DOHH2 (cell line): ENCODE measurements around the gene XRCC3.

Source experiments
- H3F3A ChIP-seq: fragments of 200-600 bp; sonication (generic), shearing (Covaris generic); 2 replicates; pipeline ENCODE4 v1.6.0; 2016; ENCODE audit warnings: antibody characterized with exemption, mild to moderate bottlenecking; ENCODE audit not compliant: control insufficient read depth, insufficient read depth
- H3K27ac ChIP-seq: fragments of 200-600 bp; sonication (generic); 2 replicates; pipeline ENCODE4 v1.5.1; 2014; ENCODE audit warnings: low read depth, mild to moderate bottlenecking, low read length, moderate library complexity
- H3K27me3 ChIP-seq: fragments of 200-600 bp; sonication (generic); 2 replicates; pipeline ENCODE4 v1.6.1; 2014; ENCODE audit warnings: mild to moderate bottlenecking, low read length, mixed read lengths; ENCODE audit not compliant: control insufficient read depth
- H3K36me3 ChIP-seq: fragments of 200-600 bp; sonication (generic); 2 replicates; pipeline ENCODE4 v1.6.1; 2014; ENCODE audit warnings: mild to moderate bottlenecking, low read length, moderate library complexity, mixed read lengths; ENCODE audit not compliant: control insufficient read depth
- H3K4me1 ChIP-seq: fragments of 200-600 bp; sonication (generic); 2 replicates; pipeline ENCODE4 v1.6.1; 2014; ENCODE audit warnings: mild to moderate bottlenecking, low read length, mixed read lengths; ENCODE audit not compliant: control insufficient read depth
- H3K4me2 ChIP-seq: fragments of 200-600 bp; sonication (generic); 2 replicates; pipeline ENCODE4 v1.6.0; 2014; ENCODE audit warnings: mild to moderate bottlenecking, low read length, moderate library complexity
- H3K4me3 ChIP-seq: fragments of 200-600 bp; sonication (generic); 2 replicates; pipeline ENCODE4 v1.5.1; 2014; ENCODE audit warnings: mild to moderate bottlenecking, low read length, mixed read lengths
- H3K79me2 ChIP-seq: fragments of 200-600 bp; sonication (generic); 2 replicates; pipeline ENCODE4 v1.6.1; 2014; ENCODE audit warnings: mild to moderate bottlenecking, low read length, mixed read lengths; ENCODE audit not compliant: control insufficient read depth
- H3K9me2 ChIP-seq: fragments of 200-600 bp; sonication (generic); replicated peaks from 2 replicates; pipeline ENCODE4 v1.6.1; 2014; ENCODE audit warnings: mild to moderate bottlenecking, low read length, mixed read lengths; ENCODE audit not compliant: control insufficient read depth
- H3K9me3 ChIP-seq: fragments of 200-600 bp; sonication (generic); 2 replicates; pipeline ENCODE4 v1.6.1; 2014; ENCODE audit warnings: antibody characterized with exemption, low read length, mixed read lengths; ENCODE audit not compliant: control insufficient read depth, insufficient read depth
- H4K20me1 ChIP-seq: fragments of 200-600 bp; sonication (generic); 2 replicates; pipeline ENCODE4 v1.6.0; 2014; ENCODE audit warnings: low read depth, mild to moderate bottlenecking, antibody characterized with exemption, low read length, moderate library complexity; ENCODE audit not compliant: control insufficient read depth, insufficient read depth
- EZH2phosphoT487 ChIP-seq: fragments of 200-600 bp; sonication (generic); IDR thresholded peaks from 2 replicates; pipeline ENCODE4 v1.6.1; 2017; ENCODE audit warnings: borderline replicate concordance, mild to moderate bottlenecking, antibody characterized with exemption, low read length, moderate library complexity, mixed read lengths
- TF ChIP-seq, protein P1 (sequence below): fragments of 200-600 bp; sonication (generic); IDR thresholded peaks from one replicate; pipeline ENCODE4 v1.5.1; 2014; ENCODE audit warnings: antibody characterized with exemption, mild to moderate bottlenecking, low read depth, low read length; ENCODE audit not compliant: poor library complexity, severe bottlenecking

The XRCC3 gene

DNA sequence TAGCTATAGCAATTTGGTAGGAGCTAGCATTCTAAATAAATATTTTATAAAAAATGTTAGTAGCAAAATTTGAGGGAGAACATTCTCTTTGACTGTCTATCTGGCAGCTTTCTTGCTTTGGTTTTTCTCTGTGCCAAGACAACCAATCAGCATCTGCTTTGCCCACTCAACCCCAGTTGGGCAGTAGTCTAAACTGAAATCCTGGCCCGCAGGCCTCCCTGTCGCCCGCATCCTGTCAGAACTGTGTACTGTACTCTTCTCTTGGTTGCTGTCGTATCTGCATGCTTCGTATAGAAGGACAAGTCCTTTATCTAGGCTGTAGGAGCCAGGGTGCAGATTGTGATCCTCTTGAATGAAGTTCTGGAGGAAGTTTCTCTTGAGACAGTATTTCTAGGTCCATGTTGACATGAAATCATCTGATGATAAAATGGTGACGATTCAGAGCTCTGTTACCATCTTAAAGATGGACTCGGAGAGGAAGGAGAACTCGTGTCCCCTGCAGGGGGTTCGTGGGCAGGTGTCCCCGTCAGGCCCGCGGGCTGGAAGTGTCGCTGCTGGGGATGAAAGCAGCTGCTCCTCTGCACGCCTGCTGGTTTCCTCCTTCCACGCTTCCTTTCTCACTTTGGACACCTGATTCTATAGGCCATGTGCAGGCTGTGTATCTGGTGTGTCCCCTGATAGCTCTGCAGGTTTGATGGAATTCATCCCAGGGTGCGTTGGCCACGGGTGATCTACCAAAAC is 34.6 kb downstream of the XRCC3 start:
- no peaks in the 10 kb centered on the region for H3K9me2 ChIP-seq
- TF ChIP-seq EZH2phosphoT487: no peak
- TF ChIP-seq, protein P1, sequence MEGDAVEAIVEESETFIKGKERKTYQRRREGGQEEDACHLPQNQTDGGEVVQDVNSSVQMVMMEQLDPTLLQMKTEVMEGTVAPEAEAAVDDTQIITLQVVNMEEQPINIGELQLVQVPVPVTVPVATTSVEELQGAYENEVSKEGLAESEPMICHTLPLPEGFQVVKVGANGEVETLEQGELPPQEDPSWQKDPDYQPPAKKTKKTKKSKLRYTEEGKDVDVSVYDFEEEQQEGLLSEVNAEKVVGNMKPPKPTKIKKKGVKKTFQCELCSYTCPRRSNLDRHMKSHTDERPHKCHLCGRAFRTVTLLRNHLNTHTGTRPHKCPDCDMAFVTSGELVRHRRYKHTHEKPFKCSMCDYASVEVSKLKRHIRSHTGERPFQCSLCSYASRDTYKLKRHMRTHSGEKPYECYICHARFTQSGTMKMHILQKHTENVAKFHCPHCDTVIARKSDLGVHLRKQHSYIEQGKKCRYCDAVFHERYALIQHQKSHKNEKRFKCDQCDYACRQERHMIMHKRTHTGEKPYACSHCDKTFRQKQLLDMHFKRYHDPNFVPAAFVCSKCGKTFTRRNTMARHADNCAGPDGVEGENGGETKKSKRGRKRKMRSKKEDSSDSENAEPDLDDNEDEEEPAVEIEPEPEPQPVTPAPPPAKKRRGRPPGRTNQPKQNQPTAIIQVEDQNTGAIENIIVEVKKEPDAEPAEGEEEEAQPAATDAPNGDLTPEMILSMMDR: no peak
- no peaks in the 10 kb centered on the region for H3K9me3 ChIP-seq
- peaks cover 88% of the 10 kb centered on the region for H3K36me3 ChIP-seq
- H3K27ac ChIP-seq: no peak overlapping the region
- no peak overlapping the region for H3K4me3 ChIP-seq
- no peaks in the 10 kb centered on the region for H3K27me3 ChIP-seq
- no peaks in the 10 kb centered on the region for H4K20me1 ChIP-seq
- peaks cover 10% of the 10 kb centered on the region for H3K79me2 ChIP-seq
- H3F3A ChIP-seq: peaks cover 14% of the 10 kb centered on the region
- H3K4me1 ChIP-seq: peaks cover 18% of the 10 kb centered on the region
- no peak overlapping the region for H3K4me2 ChIP-seq

DNA sequence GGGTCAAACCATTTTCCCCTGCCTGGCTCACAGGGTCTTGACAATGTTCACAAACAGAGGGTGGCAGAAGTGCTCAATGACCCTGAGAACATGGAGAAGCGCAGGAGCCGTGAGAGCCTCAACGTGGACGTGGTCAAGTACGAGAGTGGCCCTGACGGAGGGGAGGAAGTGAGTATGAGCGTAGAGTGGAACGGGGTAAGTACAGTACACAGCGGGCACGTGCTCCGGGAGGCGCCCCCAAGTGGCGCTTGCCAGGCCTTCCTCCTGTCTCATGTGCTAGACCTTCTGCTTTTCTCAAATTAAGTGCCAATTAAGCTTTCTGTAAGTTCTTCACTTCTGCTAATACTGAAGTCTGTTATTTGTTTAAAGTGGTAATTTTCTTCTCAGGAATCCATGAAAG is 35.9 kb downstream of the XRCC3 start:
- peaks cover 86% of the 10 kb centered on the region for H3K36me3 ChIP-seq
- TF ChIP-seq, protein P1: peak; percentile 91
- TF ChIP-seq EZH2phosphoT487: no peak
- H3K9me3 ChIP-seq: no peaks in the 10 kb centered on the region
- no peaks in the 10 kb centered on the region for H3K27me3 ChIP-seq
- H3F3A ChIP-seq: peaks cover 12% of the 10 kb centered on the region
- peak overlapping the region; percentile 62 for H3K4me2 ChIP-seq
- no peaks in the 10 kb centered on the region for H3K9me2 ChIP-seq
- H3K27ac ChIP-seq: peak overlapping the region; percentile 22
- H3K4me1 ChIP-seq: peaks cover 18% of the 10 kb centered on the region
- peak overlapping the region; percentile 16; the same call in 1 of the 2 replicates for H3K4me3 ChIP-seq
- H4K20me1 ChIP-seq: no peaks in the 10 kb centered on the region
- H3K79me2 ChIP-seq: peaks cover 10% of the 10 kb centered on the region

DNA sequence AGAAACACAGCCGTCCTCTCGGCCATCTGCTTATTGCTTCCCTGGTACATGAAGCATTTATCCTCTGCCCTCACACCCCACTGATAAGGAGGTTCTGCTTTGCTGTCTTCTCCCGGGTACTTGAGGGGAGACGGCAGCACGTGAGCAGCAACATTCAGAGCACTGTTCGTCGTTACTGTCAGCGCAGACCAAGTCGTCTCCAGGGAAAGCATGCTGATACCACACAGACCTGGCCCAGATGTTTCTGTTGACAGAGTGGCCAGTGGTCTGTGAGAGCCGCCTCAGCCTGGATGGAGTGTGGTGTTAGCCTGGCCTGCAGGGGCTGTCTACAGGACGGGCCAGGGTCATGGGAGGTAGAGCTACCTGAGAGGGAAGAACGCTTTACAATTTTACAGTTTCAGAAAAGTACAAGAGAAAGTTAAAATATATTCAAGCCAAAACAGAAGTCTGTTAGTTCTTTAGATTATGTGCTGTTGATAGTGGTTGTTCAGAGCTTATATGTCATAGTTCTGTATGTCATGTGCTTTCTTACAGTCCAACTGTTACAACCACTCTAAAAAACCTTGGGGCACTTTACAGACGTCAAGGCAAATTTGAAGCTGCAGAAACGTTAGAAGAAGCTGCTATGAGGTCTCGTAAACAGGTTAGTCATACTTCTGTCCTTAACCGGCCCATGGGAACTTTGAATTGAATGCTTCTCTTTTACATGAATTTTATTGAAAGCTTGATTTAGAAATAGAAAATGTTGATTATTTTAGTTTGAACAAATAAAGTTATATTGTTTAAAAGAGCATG is 38.2 kb downstream of the XRCC3 start:
- H3F3A ChIP-seq: peaks cover 12% of the 10 kb centered on the region
- peaks cover 88% of the 10 kb centered on the region for H3K36me3 ChIP-seq
- H3K27ac ChIP-seq: no peak overlapping the region

More for the DNA sequence above, 38.2 kb downstream of the XRCC3 start:
- Histone ChIP-seq H3K9me3 (no peaks in the 10 kb centered on the region), H3K4me2 (no peak overlapping the region), H4K20me1 (no peaks in the 10 kb centered on the region), H3K4me3 (no peak overlapping the region), H3K79me2 (peaks cover 10% of the 10 kb centered on the region), H3K9me2 (no peaks in the 10 kb centered on the region), H3K4me1 (peaks cover 18% of the 10 kb centered on the region), H3K27me3 (no peaks in the 10 kb centered on the region)
- no peak for TF ChIP-seq EZH2phosphoT487
- TF ChIP-seq, protein P1: no peak
